ENCODE measurements around the gene PEMT. TPM values are rescaled to one million over a fixed set of nuclear protein-coding genes. Genes with fewer than 3 reads are reported as not detected.

The PEMT gene
- total and polyA plus RNA-seq, 2 donors (not counting 1 experiment from before 2014, with no cell fraction given), result 18.0 to 18.6 TPM

GRCh38 chr17:17560167-17560566 is 31.3 kb downstream of the PEMT start:
- Histone ChIP-seq H3K79me2 (ENCODE audit: control insufficient read depth, insufficient read depth, low read length) (no peaks in the 10 kb centered on the region), H3K9me3 (ENCODE audit: control insufficient read depth, insufficient read depth, low read depth, low read length) (no peaks in the 10 kb centered on the region), H3K27ac (ENCODE audit: insufficient read depth, low read length) (no peak overlapping the region), H3K27me3 (ENCODE audit: control insufficient read depth, insufficient read depth, low read length) (no peaks in the 10 kb centered on the region), H3K4me2 (ENCODE audit: extremely low read depth, insufficient read depth, low read length) (no peak overlapping the region), H2AFZ (ENCODE audit: low read length) (no peak overlapping the region), H3K4me3 (replicated peaks in 1 of 4; ENCODE audit: control extremely low read depth in 1 of 4, insufficient read depth in 1 of 4, low read depth in 3 of 4, low read length in 4 of 4) (no peak overlapping the region), H3K4me1 (ENCODE audit: control insufficient read depth, extremely low read depth, insufficient read depth, low read length) (no peaks in the 10 kb centered on the region), H4K20me1 (ENCODE audit: control insufficient read depth, extremely low read depth, insufficient read depth, low read length) (no peaks in the 10 kb centered on the region), H3K9ac (ENCODE audit: insufficient read depth, low read length) (no peak overlapping the region), H3K36me3 (ENCODE audit: control insufficient read depth, insufficient read depth, low read length) (no peaks in the 10 kb centered on the region)
- TF ChIP-seq CTCF (conservative IDR thresholded peaks at IDR 0.05 in 1 of 2, IDR thresholded peaks at IDR 0.05 in 1 of 2; ENCODE audit: low read depth in 1 of 2, low read length in 2 of 2) (no peak), EZH2 (IDR thresholded peaks at IDR 0.05; ENCODE audit: low read length, missing control alignments) (no peak)
- no peak for DNase-seq (ENCODE audit: low read depth in 2 of 2)

GRCh38 chr17:17559164-17559563 is 32.3 kb downstream of the PEMT start:
- DNase-seq (ENCODE audit: low read depth in 2 of 2), result no peak
- Histone ChIP-seq H4K20me1 (ENCODE audit: control insufficient read depth, extremely low read depth, insufficient read depth, low read length) (no peaks in the 10 kb centered on the region), H3K4me1 (ENCODE audit: control insufficient read depth, extremely low read depth, insufficient read depth, low read length) (no peaks in the 10 kb centered on the region), H3K36me3 (ENCODE audit: control insufficient read depth, insufficient read depth, low read length) (no peaks in the 10 kb centered on the region), H3K79me2 (ENCODE audit: control insufficient read depth, insufficient read depth, low read length) (no peaks in the 10 kb centered on the region), H3K9ac (ENCODE audit: insufficient read depth, low read length) (no peak overlapping the region), H2AFZ (ENCODE audit: low read length) (no peak overlapping the region), H3K27me3 (ENCODE audit: control insufficient read depth, insufficient read depth, low read length) (no peaks in the 10 kb centered on the region), H3K9me3 (ENCODE audit: control insufficient read depth, insufficient read depth, low read depth, low read length) (no peaks in the 10 kb centered on the region), H3K4me2 (ENCODE audit: extremely low read depth, insufficient read depth, low read length) (no peak overlapping the region), H3K4me3 (replicated peaks in 1 of 4; ENCODE audit: control extremely low read depth in 1 of 4, insufficient read depth in 1 of 4, low read depth in 3 of 4, low read length in 4 of 4) (no peak overlapping the region), H3K27ac (ENCODE audit: insufficient read depth, low read length) (no peak overlapping the region)
- TF ChIP-seq CTCF (conservative IDR thresholded peaks at IDR 0.05 in 1 of 2, IDR thresholded peaks at IDR 0.05 in 1 of 2; ENCODE audit: low read depth in 1 of 2, low read length in 2 of 2), result no peak
- TF ChIP-seq EZH2 (IDR thresholded peaks at IDR 0.05; ENCODE audit: low read length, missing control alignments), result no peak

GRCh38 chr17:17558431-17558830 is 33.1 kb downstream of the PEMT start:
- Histone ChIP-seq H3K4me1 (ENCODE audit: control insufficient read depth, extremely low read depth, insufficient read depth, low read length) (no peaks in the 10 kb centered on the region), H2AFZ (ENCODE audit: low read length) (no peak overlapping the region), H3K27ac (ENCODE audit: insufficient read depth, low read length) (no peak overlapping the region), H3K27me3 (ENCODE audit: control insufficient read depth, insufficient read depth, low read length) (no peaks in the 10 kb centered on the region), H3K9me3 (ENCODE audit: control insufficient read depth, insufficient read depth, low read depth, low read length) (no peaks in the 10 kb centered on the region), H3K79me2 (ENCODE audit: control insufficient read depth, insufficient read depth, low read length) (no peaks in the 10 kb centered on the region), H3K9ac (ENCODE audit: insufficient read depth, low read length) (no peak overlapping the region), H3K4me2 (ENCODE audit: extremely low read depth, insufficient read depth, low read length) (no peak overlapping the region), H4K20me1 (ENCODE audit: control insufficient read depth, extremely low read depth, insufficient read depth, low read length) (no peaks in the 10 kb centered on the region), H3K4me3 (replicated peaks in 1 of 4; ENCODE audit: control extremely low read depth in 1 of 4, insufficient read depth in 1 of 4, low read depth in 3 of 4, low read length in 4 of 4) (no peak overlapping the region), H3K36me3 (ENCODE audit: control insufficient read depth, insufficient read depth, low read length) (no peaks in the 10 kb centered on the region)
- no peak for DNase-seq (ENCODE audit: low read depth in 2 of 2)
- TF ChIP-seq EZH2 (IDR thresholded peaks at IDR 0.05; ENCODE audit: low read length, missing control alignments), result no peak
- no peak for TF ChIP-seq CTCF (conservative IDR thresholded peaks at IDR 0.05 in 1 of 2, IDR thresholded peaks at IDR 0.05 in 1 of 2; ENCODE audit: low read depth in 1 of 2, low read length in 2 of 2)

Data from fibroblast of lung (primary cell).